ENCODE data around the gene UST.

DNA sequence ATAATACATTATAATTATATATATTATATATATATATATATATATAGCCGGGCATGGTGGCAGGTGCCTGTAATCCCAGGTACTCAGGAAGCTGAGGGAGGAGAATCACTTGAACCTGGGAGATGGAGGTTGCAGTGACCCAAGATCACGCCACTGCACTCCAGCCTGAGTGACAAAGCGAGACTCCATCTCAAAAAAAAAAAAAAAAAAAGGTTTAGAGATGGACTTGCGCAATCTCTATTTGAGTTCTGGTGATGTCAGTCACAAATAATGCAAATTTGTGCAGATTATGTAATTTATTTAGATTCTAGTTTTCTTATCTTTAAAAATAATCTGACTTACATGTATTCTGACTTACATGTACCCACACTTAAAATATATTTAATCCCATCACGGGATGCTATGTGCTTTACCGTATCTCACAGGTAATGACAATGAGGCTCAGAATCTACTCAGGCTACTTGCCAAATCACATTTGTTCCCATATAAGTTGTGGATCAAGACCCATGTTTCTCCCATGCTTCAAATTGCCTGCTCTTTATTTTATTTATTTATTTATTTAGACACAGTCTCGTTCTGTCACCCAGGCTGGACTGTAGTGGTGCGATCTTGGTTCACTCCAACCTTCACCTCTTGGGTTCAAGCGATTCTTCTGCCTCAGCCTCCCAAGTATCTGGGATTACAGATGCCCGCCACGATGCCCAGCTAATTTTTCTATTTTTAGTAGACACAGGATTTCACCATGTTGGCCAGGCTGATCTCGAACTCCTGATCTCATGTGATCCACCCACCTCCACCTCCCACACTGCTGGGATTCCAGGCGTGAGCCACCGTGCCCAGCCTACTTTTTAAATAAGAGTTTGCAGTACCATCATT lies 7.6 kb upstream of the UST start:
- TF ChIP-seq, protein P1, sequence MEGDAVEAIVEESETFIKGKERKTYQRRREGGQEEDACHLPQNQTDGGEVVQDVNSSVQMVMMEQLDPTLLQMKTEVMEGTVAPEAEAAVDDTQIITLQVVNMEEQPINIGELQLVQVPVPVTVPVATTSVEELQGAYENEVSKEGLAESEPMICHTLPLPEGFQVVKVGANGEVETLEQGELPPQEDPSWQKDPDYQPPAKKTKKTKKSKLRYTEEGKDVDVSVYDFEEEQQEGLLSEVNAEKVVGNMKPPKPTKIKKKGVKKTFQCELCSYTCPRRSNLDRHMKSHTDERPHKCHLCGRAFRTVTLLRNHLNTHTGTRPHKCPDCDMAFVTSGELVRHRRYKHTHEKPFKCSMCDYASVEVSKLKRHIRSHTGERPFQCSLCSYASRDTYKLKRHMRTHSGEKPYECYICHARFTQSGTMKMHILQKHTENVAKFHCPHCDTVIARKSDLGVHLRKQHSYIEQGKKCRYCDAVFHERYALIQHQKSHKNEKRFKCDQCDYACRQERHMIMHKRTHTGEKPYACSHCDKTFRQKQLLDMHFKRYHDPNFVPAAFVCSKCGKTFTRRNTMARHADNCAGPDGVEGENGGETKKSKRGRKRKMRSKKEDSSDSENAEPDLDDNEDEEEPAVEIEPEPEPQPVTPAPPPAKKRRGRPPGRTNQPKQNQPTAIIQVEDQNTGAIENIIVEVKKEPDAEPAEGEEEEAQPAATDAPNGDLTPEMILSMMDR (IDR thresholded peaks at IDR 0.05), result no peak
- TF ChIP-seq EZH2 (IDR thresholded peaks at IDR 0.05) (no peak), EZH2phosphoT487 (IDR thresholded peaks at IDR 0.05) (no peak)
